Measurements from ENCODE around the gene CXCR4. TPM values are rescaled to one million over a fixed set of nuclear protein-coding genes. Genes with fewer than 3 reads are reported as not detected.
A peak's percentile ranks its signal among the peaks of the same experiment; 100 is the strongest.

CXCR4 gene
- total and polyA plus RNA-seq, 2 donors (not counting 1 experiment from before 2014, with no cell fraction given): 1,832 to 2,119 TPM

GRCh38 chr2:136132825-136133155 is 14.8 kb upstream of the CXCR4 start:
- TF ChIP-seq EZH2 (IDR thresholded peaks at IDR 0.05; ENCODE audit: borderline replicate concordance, insufficient read depth, low read depth, low read length, poor library complexity, severe bottlenecking): no peak
- no peak for TF ChIP-seq CTCF (IDR thresholded peaks at IDR 0.05)
- Histone ChIP-seq H3K36me3 (replicated peaks in 1 of 2; ENCODE audit: control extremely low read depth in 1 of 2, control insufficient read depth in 1 of 2, extremely low read depth in 1 of 2, insufficient read depth in 2 of 2, low read length in 1 of 2) (no peaks in the 10 kb centered on the region), H4K20me1 (ENCODE audit: control insufficient read depth, insufficient read depth, low read length, poor library complexity, severe bottlenecking) (no peaks in the 10 kb centered on the region), H3K4me3 (ENCODE audit: control extremely low read depth in 1 of 5, extremely low read depth in 1 of 5, insufficient read depth in 1 of 5, low read depth in 2 of 5, low read length in 4 of 5) (peak overlapping the region in 4 of 5 experiments; percentile 16 to 52 (median 24)), H3K9ac (ENCODE audit: low read length) (peak overlapping the region; percentile 50), H3K79me2 (ENCODE audit: control insufficient read depth, insufficient read depth, low read length) (peaks cover 20% of the 10 kb centered on the region), H3K9me3 (ENCODE audit: control extremely low read depth in 1 of 3, control insufficient read depth in 2 of 3, insufficient read depth in 1 of 3, low read length in 2 of 3) (no peaks in the 10 kb centered on the region), H3K27me3 (replicated peaks in 1 of 4; ENCODE audit: control extremely low read depth in 1 of 4, control insufficient read depth in 3 of 4, insufficient read depth in 4 of 4, low read length in 3 of 4) (no peaks in the 10 kb centered on the region), H3K4me2 (replicated peaks; ENCODE audit: low read depth, low read length, poor library complexity, severe bottlenecking) (peak overlapping the region; percentile 74), H3K4me1 (ENCODE audit: control insufficient read depth in 2 of 2, insufficient read depth in 2 of 2, low read length in 2 of 2) (peaks cover 94 to 98% of the 10 kb centered on the region in 2 donors), H2AFZ (ENCODE audit: insufficient read depth, low read depth, low read length, poor library complexity, severe bottlenecking) (no peak overlapping the region), H3K27ac (ENCODE audit: low read length in 2 of 2) (peak overlapping the region; percentile 98 to 99)
- Mint-ChIP-seq H3K4me3 (peak overlapping the region; percentile 83), H3K27me3 (no peaks in the 10 kb centered on the region), H3K27ac (peak overlapping the region; percentile 96), H3K9me3 (ENCODE audit: insufficient read depth) (no peaks in the 10 kb centered on the region), H3K4me1 (peaks cover 95% of the 10 kb centered on the region)
- no peak for DNase-seq
- POLR2A ChIA-PET: interaction anchor here (0.8 to 15.5 kb wide), 12 partner anchors 8 to 250 kb away, joined by 3 to 405 read pairs (median 30); partner anchors contain the start of gene CXCR4
- ATAC-seq (ENCODE audit: low read depth): peak; percentile 1
- CTCF ChIA-PET: interaction anchor here (0.6 to 10.8 kb wide), 14 partner anchors 9 to 251 kb away, joined by 3 to 97 read pairs (median 10); no protein-coding TSS in a partner anchor
- intact Hi-C loops (cut with micrococcal nuclease): loop anchor here (1.0 to 10.0 kb wide), 6 partner anchors 13 to 598 kb away; partner anchors contain the start of genes R3HDM1 and ZRANB3
